WTC11 (cell line): ENCODE data around the gene SLC27A2. TPM values are rescaled to one million over a fixed set of nuclear protein-coding genes. Genes with fewer than 3 reads are reported as not detected.

Experiments used
- ATAC-seq: fragments of 200-7000 bp; cut with Tn5 transposase; 2 replicates; pipeline ENCODE4 v1.10.0; 2021; ENCODE audit warnings: mild to moderate bottlenecking, moderate library complexity
- CTCF ChIA-PET: fragments of 300-600 bp; sonication (Branson Sonifier 250); formaldehyde crosslinking; loops from one replicate; lab custom pipeline; 2021; ENCODE audit warnings: antibody characterized with exemption; lab: Charles Lee
- POLR2A ChIA-PET: fragments of 350-600 bp; sonication (Branson Sonifier 250); formaldehyde crosslinking; loops from one replicate; lab custom pipeline; 2021; ENCODE audit warnings: antibody characterized with exemption; lab: Charles Lee
- DNase-seq: peaks from one replicate; pipeline ENCODE4 v3.0.0; 2021; ENCODE audit warnings: low spot score
- H3K27ac Mint-ChIP-seq: 2 replicates; pipeline ENCODE4 v1.8.0; 2021; ENCODE audit warnings: mixed read lengths
- H3K27me3 Mint-ChIP-seq: 2 replicates; pipeline ENCODE4 v1.8.0; 2021; ENCODE audit warnings: low read depth, mild to moderate bottlenecking, moderate library complexity, mixed read lengths
- H3K36me3 Mint-ChIP-seq: 2 replicates; pipeline ENCODE4 v1.8.0; 2021; ENCODE audit warnings: mixed read lengths
- H3K4me1 Mint-ChIP-seq: 2 replicates; pipeline ENCODE4 v1.8.0; 2022; ENCODE audit warnings: mixed read lengths
- H3K4me3 Mint-ChIP-seq: 2 replicates; pipeline ENCODE4 v1.8.0; 2021; ENCODE audit warnings: mild to moderate bottlenecking, moderate library complexity, mixed read lengths
- H3K9me3 Mint-ChIP-seq: 2 replicates; pipeline ENCODE4 v1.8.0; 2021; ENCODE audit warnings: mixed read lengths
- GABPB1 ChIP-seq: sonication (generic); formaldehyde crosslinking; IDR thresholded peaks from 2 replicates; pipeline ENCODE4 v1.8.1; 2023; ENCODE audit warnings: mild to moderate bottlenecking, missing genetic modification reagents
- IRF2 ChIP-seq: sonication (generic); formaldehyde crosslinking; IDR thresholded peaks from 2 replicates; pipeline ENCODE4 v1.8.0; 2022; ENCODE audit warnings: low read depth, missing genetic modification reagents, borderline replicate concordance
- NR3C1 ChIP-seq: sonication (generic); formaldehyde crosslinking; conservative IDR thresholded peaks from 2 replicates; pipeline ENCODE4 v1.8.1; 2023; ENCODE audit warnings: low read depth, mild to moderate bottlenecking, missing genetic modification reagents
- PRRX2 ChIP-seq: fragments of 250-450 bp; sonication (Bioruptor Pico); IDR thresholded peaks from 2 replicates; pipeline ENCODE4 v1.8.0; 2021; ENCODE audit warnings: mild to moderate bottlenecking
- RORB ChIP-seq: fragments of 250-450 bp; sonication (Bioruptor Pico); IDR thresholded peaks from 2 replicates; pipeline ENCODE4 v1.9.0; 2021; ENCODE audit warnings: mild to moderate bottlenecking
- SP1 ChIP-seq: sonication (generic); formaldehyde crosslinking; conservative IDR thresholded peaks from 2 replicates; pipeline ENCODE4 v1.8.1; 2022; ENCODE audit warnings: missing genetic modification reagents
- ZNF121 ChIP-seq: sonication (generic); formaldehyde crosslinking; IDR thresholded peaks from 2 replicates; pipeline ENCODE4 v1.8.0; 2023; ENCODE audit warnings: missing genetic modification reagents
- ZNF317 ChIP-seq: sonication (generic); formaldehyde crosslinking; IDR thresholded peaks from 2 replicates; pipeline ENCODE4 v1.8.1; 2023; ENCODE audit warnings: low read depth, mild to moderate bottlenecking, moderate library complexity, missing genetic modification reagents, borderline replicate concordance
- ZNF423 ChIP-seq: fragments of 250-450 bp; sonication (Bioruptor Pico); IDR thresholded peaks from 2 replicates; pipeline ENCODE4 v2.1.2; 2022; ENCODE audit warnings: mild to moderate bottlenecking, moderate library complexity
- total RNA-seq: library from RNA; stranded (reverse); gene quantifications from 3 replicates; pipeline ENCODE4 v1.2.3, GENCODE V29; 2021
- TF ChIP-seq, protein P1 (sequence below): fragments of 250-450 bp; sonication (Bioruptor Pico); IDR thresholded peaks from 2 replicates; pipeline ENCODE4 v1.9.0; 2021; ENCODE audit warnings: mild to moderate bottlenecking
- TF ChIP-seq, protein P2 (sequence below): fragments of 250-450 bp; sonication (Bioruptor Pico); IDR thresholded peaks from 2 replicates; pipeline ENCODE4 v1.9.0; 2021; ENCODE audit warnings: moderate library complexity, mild to moderate bottlenecking, inconsistent platforms, borderline replicate concordance
- TF ChIP-seq, protein P3 (sequence below): sonication (generic); formaldehyde crosslinking; conservative IDR thresholded peaks from 2 replicates; pipeline ENCODE4 v1.8.1; 2022; ENCODE audit warnings: mild to moderate bottlenecking, missing genetic modification reagents
- TF ChIP-seq, protein P4 (sequence below): fragments of 250-450 bp; sonication (Bioruptor Pico); conservative IDR thresholded peaks from 2 replicates; pipeline ENCODE4 v1.9.0; 2021; ENCODE audit warnings: mild to moderate bottlenecking
- TF ChIP-seq, protein P5 (sequence below): sonication (generic); formaldehyde crosslinking; IDR thresholded peaks from 2 replicates; pipeline ENCODE4 v1.8.1; 2023; ENCODE audit warnings: mild to moderate bottlenecking, missing genetic modification reagents, moderate library complexity
- TF ChIP-seq, protein P6 (sequence below): sonication (generic); formaldehyde crosslinking; IDR thresholded peaks from 2 replicates; pipeline ENCODE4 v1.8.1; 2022; ENCODE audit warnings: mild to moderate bottlenecking, moderate library complexity, missing genetic modification reagents
- TF ChIP-seq, protein P7 (sequence below): fragments of 250-450 bp; sonication (Bioruptor Pico); IDR thresholded peaks from 2 replicates; pipeline ENCODE4 v2.1.2; 2022; ENCODE audit warnings: mild to moderate bottlenecking, moderate library complexity
- TF ChIP-seq, protein P8 (sequence below): sonication (generic); formaldehyde crosslinking; IDR thresholded peaks from 2 replicates; pipeline ENCODE4 v1.8.0; 2022; ENCODE audit warnings: missing genetic modification reagents
- TF ChIP-seq, protein P9 (sequence below): fragments of 250-450 bp; sonication (Bioruptor Pico); IDR thresholded peaks from 2 replicates; pipeline ENCODE4 v1.9.0; 2021; ENCODE audit warnings: mild to moderate bottlenecking

The SLC27A2 gene
- total RNA-seq, 1 experiment from 2014 or later, result 3.0 TPM

DNA sequence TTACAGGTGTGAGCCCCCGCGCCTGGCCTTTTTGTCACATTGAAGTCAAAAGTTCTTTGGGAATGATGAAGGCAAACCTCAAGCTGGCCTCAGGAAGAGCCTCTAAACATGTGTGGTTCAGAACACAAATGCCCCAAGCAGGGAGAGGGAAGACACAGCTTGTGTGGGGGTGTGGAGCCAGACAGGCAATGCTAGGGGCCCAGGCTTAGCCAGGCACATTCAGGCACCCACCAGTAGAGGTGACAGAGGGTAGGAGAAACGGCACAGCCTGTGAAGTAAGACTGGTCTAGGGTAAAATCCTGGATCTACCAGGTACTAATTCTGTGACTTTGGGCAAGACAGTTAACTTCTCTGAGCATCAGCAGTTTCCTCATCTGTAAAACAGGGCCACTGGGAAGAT lies 80.0 kb downstream of the SLC27A2 start:
- no peak overlapping the region for H3K4me3 Mint-ChIP-seq
- DNase-seq (peak; percentile 23), ATAC-seq (peak; percentile 80)
- no peaks in the 10 kb centered on the region for H3K27me3 Mint-ChIP-seq
- peaks cover 2% of the 10 kb centered on the region; the same call in 1 of the 2 replicates for H3K9me3 Mint-ChIP-seq
- TF ChIP-seq SP1 (no peak), ZNF121 (CRISPR knock-in tag) (no peak), PRRX2 (CRISPR knock-in tag) (no peak), NR3C1 (CRISPR knock-in tag) (no peak)
- TF ChIP-seq, protein P1, sequence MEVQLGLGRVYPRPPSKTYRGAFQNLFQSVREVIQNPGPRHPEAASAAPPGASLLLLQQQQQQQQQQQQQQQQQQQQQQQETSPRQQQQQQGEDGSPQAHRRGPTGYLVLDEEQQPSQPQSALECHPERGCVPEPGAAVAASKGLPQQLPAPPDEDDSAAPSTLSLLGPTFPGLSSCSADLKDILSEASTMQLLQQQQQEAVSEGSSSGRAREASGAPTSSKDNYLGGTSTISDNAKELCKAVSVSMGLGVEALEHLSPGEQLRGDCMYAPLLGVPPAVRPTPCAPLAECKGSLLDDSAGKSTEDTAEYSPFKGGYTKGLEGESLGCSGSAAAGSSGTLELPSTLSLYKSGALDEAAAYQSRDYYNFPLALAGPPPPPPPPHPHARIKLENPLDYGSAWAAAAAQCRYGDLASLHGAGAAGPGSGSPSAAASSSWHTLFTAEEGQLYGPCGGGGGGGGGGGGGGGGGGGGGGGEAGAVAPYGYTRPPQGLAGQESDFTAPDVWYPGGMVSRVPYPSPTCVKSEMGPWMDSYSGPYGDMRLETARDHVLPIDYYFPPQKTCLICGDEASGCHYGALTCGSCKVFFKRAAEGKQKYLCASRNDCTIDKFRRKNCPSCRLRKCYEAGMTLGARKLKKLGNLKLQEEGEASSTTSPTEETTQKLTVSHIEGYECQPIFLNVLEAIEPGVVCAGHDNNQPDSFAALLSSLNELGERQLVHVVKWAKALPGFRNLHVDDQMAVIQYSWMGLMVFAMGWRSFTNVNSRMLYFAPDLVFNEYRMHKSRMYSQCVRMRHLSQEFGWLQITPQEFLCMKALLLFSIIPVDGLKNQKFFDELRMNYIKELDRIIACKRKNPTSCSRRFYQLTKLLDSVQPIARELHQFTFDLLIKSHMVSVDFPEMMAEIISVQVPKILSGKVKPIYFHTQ (CRISPR knock-in tag), result no peak
- TF ChIP-seq, protein P2, sequence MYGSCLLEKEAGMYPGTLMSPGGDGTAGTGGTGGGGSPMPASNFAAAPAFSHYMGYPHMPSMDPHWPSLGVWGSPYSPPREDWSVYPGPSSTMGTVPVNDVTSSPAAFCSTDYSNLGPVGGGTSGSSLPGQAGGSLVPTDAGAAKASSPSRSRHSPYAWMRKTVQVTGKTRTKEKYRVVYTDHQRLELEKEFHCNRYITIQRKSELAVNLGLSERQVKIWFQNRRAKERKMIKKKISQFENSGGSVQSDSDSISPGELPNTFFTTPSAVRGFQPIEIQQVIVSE (CRISPR knock-in tag), result no peak
- TF ChIP-seq, protein P3, sequence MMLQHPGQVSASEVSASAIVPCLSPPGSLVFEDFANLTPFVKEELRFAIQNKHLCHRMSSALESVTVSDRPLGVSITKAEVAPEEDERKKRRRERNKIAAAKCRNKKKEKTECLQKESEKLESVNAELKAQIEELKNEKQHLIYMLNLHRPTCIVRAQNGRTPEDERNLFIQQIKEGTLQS, result no peak
- no peaks in the 10 kb centered on the region for H3K36me3 Mint-ChIP-seq
- ChIA-PET POLR2A (no interaction called here), CTCF (interaction anchor here (0.9 to 1.7 kb wide), 4 partner anchors 13 to 80 kb away, joined by 3 to 4 read pairs (median 4); partner anchors contain the start of gene SLC27A2)
- H3K27ac Mint-ChIP-seq, result no peak overlapping the region
- H3K4me1 Mint-ChIP-seq, result peaks cover 7% of the 10 kb centered on the region

DNA sequence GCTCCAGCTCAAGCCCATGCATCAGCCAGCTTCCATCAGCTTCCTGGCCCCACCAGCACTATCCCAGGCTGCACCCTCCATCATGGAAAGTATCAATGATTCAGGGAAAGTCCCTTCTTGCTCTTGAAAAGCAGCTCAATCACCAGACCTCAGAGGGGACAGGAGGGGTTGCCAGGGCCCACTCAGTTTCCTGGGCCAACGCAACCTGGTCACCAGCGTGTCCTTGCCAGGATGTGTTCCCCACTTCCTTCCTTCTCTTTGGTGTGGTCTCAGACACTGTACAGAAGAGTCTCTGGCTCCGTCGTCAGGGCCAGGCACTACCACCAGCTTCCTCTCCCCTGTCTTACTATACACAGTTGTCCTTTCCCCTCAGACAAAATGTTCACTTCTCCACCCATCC lies 80.5 kb downstream of the SLC27A2 start:
- CTCF ChIA-PET, result interaction anchor here (0.9 to 1.7 kb wide), 4 partner anchors 14 to 80 kb away, joined by 3 to 4 read pairs (median 4); partner anchors contain the start of gene SLC27A2
- H3K9me3 Mint-ChIP-seq, result no peaks in the 10 kb centered on the region
- H3K27me3 Mint-ChIP-seq, result no peaks in the 10 kb centered on the region
- DNase-seq (no peak), ATAC-seq (no peak)
- no peak overlapping the region for H3K27ac Mint-ChIP-seq
- H3K36me3 Mint-ChIP-seq, result no peaks in the 10 kb centered on the region
- H3K4me3 Mint-ChIP-seq, result no peak overlapping the region
- peaks cover 7% of the 10 kb centered on the region for H3K4me1 Mint-ChIP-seq
- POLR2A ChIA-PET, result no interaction called here
- TF ChIP-seq, protein P4, sequence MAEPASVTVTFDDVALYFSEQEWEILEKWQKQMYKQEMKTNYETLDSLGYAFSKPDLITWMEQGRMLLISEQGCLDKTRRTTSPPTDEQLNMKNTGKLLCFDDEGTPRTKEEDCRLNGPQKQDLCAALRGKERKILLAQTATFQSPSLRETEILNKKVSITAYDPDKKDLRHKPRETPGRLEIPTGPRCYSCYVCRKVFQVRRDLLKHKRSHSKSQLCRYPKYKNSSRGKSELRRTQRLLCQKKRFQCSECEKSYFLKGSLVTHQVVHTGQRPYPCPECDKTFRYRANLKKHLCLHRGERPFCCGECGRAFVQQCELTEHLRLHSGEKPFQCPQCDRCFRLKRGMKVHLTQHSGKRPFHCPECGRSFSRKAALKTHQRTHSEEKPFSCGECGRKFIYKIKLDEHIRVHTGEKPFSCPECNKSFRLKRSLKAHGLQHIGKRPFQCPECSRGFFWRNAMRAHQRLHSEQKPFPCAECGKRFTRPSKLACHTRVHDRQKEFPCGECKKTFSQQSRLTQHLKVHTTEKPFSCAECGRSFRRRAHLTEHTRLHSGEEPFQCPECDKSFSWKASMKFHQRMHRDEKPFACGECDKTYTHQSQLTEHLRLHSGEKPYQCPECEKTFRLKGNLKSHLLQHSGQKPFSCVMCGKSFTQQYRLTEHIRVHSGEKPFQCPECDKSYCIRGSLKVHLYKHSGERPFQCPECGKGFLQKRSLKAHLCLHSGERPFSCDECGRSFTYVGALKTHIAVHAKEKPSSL, result no peak
- TF ChIP-seq, protein P5, sequence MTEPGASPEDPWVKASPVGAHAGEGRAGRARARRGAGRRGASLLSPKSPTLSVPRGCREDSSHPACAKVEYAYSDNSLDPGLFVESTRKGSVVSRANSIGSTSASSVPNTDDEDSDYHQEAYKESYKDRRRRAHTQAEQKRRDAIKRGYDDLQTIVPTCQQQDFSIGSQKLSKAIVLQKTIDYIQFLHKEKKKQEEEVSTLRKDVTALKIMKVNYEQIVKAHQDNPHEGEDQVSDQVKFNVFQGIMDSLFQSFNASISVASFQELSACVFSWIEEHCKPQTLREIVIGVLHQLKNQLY (CRISPR knock-in tag), result no peak
- TF ChIP-seq IRF2 (CRISPR knock-in tag) (no peak), ZNF423 (CRISPR knock-in tag) (no peak), ZNF317 (no peak), RORB (CRISPR knock-in tag) (no peak), GABPB1 (CRISPR knock-in tag) (no peak)
- TF ChIP-seq, protein P6, sequence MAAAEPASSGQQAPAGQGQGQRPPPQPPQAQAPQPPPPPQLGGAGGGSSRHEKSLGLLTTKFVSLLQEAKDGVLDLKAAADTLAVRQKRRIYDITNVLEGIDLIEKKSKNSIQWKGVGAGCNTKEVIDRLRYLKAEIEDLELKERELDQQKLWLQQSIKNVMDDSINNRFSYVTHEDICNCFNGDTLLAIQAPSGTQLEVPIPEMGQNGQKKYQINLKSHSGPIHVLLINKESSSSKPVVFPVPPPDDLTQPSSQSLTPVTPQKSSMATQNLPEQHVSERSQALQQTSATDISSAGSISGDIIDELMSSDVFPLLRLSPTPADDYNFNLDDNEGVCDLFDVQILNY (CRISPR knock-in tag), result no peak
- TF ChIP-seq, protein P7, sequence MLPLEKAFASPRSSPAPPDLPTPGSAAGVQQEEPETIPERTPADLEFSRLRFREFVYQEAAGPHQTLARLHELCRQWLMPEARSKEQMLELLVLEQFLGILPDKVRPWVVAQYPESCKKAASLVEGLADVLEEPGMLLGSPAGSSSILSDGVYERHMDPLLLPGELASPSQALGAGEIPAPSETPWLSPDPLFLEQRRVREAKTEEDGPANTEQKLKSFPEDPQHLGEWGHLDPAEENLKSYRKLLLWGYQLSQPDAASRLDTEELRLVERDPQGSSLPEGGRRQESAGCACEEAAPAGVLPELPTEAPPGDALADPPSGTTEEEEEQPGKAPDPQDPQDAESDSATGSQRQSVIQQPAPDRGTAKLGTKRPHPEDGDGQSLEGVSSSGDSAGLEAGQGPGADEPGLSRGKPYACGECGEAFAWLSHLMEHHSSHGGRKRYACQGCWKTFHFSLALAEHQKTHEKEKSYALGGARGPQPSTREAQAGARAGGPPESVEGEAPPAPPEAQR (CRISPR knock-in tag), result no peak
- TF ChIP-seq, protein P8, sequence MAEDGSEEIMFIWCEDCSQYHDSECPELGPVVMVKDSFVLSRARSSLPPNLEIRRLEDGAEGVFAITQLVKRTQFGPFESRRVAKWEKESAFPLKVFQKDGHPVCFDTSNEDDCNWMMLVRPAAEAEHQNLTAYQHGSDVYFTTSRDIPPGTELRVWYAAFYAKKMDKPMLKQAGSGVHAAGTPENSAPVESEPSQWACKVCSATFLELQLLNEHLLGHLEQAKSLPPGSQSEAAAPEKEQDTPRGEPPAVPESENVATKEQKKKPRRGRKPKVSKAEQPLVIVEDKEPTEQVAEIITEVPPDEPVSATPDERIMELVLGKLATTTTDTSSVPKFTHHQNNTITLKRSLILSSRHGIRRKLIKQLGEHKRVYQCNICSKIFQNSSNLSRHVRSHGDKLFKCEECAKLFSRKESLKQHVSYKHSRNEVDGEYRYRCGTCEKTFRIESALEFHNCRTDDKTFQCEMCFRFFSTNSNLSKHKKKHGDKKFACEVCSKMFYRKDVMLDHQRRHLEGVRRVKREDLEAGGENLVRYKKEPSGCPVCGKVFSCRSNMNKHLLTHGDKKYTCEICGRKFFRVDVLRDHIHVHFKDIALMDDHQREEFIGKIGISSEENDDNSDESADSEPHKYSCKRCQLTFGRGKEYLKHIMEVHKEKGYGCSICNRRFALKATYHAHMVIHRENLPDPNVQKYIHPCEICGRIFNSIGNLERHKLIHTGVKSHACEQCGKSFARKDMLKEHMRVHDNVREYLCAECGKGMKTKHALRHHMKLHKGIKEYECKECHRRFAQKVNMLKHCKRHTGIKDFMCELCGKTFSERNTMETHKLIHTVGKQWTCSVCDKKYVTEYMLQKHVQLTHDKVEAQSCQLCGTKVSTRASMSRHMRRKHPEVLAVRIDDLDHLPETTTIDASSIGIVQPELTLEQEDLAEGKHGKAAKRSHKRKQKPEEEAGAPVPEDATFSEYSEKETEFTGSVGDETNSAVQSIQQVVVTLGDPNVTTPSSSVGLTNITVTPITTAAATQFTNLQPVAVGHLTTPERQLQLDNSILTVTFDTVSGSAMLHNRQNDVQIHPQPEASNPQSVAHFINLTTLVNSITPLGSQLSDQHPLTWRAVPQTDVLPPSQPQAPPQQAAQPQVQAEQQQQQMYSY, result no peak
- TF ChIP-seq, protein P9, sequence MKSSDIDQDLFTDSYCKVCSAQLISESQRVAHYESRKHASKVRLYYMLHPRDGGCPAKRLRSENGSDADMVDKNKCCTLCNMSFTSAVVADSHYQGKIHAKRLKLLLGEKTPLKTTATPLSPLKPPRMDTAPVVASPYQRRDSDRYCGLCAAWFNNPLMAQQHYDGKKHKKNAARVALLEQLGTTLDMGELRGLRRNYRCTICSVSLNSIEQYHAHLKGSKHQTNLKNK (CRISPR knock-in tag), result no peak
